ENCODE measurements around the gene MAP3K1.
"Not testable (repeated sequence)": the region's sequence is repeated elsewhere in the genome, so short reads cannot be mapped to it uniquely, and the experiment has no call there.

MAP3K1 gene

GRCh38 chr5:56814963-56815657, at the start of gene MAP3K1:
Gene MAP3K1, plus strand, starts transcription at chr5:56815549. Its CDS starts 25 bp downstream, at chr5:56815574.
- peak; percentile 76 for DNase-seq (ENCODE audit: low spot score)

GRCh38 chr5:56766926-56767325, 48.4 kb upstream of the MAP3K1 start:
- no peak for DNase-seq (ENCODE audit: low spot score)

GRCh38 chr5:56769875-56770604, 45.3 kb upstream of the MAP3K1 start:
- no peak for DNase-seq (ENCODE audit: low spot score)

GRCh38 chr5:56772767-56773166, 42.6 kb upstream of the MAP3K1 start:
- no peak for DNase-seq (ENCODE audit: low spot score)

DNA sequence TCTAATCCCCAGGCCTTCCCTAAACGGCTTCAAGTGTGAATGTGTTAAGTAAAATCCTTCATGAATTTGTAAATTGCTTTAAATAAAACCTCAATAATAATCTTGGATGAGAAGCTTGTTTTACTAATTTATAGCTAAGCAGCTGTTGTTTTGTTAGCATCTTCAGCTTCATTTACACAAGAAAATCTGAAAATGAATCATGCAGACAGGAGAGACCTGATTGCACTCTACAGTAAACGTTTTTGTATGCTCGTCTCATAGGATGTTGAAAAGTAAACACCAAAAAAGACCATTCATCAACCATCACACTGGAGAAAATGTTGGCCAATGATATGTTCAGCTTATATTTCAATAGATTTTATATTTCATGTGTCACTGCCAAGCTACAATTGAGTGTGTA, 40.4 kb upstream of the MAP3K1 start:
- no peak for DNase-seq (ENCODE audit: low spot score)

DNA sequence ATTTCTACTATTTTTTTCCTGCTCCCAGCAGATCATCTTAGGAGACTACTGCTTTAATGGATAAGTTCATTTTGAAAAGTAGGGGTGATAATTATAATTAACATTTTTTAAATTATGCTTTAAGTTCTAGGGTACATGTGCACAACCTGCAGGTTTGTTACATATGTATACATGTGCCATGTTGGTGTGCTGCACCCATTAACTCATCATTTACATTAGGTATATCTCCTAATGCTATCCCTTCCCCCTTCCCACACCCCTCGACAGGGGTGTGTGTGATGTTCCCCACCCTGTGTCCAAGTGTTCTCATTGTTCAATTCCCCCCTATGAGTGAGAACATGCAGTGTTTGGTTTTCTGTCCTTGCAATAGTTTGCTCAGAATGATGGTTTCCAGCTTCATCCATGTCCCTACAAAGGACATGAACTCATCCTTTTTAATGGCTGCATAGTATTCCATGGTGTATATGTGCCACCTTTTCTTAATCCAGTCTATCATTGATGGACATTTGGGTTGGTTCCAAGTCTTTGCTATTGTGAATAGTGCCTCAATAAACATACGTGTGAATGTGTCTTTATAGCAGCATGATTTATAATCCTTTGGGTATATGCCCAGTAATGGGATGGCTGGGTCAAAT, 39.0 kb upstream of the MAP3K1 start:
- not testable (repeated sequence) for DNase-seq (ENCODE audit: low spot score)

GRCh38 chr5:56783261-56783660, 32.1 kb upstream of the MAP3K1 start:
- DNase-seq (ENCODE audit: low spot score): no peak

DNA sequence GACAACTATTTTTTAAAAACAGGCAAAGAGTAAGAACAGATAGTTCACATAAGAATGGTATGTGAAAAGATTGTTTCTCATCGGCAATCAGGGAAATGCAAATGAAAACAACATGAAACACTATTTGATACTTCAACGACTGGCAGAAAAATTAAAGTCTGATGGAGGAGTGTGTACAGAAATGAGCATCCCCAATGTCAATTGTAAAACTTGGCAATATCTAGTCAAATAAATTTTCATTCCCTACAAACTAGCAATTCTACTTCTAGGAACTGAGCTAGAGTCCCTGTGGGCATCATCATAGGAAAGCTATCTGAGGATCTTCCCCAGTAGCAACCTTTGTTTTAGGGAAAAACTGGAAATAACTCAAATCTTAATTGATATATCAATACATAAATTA, 29.0 kb upstream of the MAP3K1 start:
- no peak for DNase-seq (ENCODE audit: low spot score)

- DNase-seq (ENCODE audit: low spot score): no peak
Observed at GRCh38 chr5:56791396-56791795, 24.0 kb upstream of the MAP3K1 start.

DNA sequence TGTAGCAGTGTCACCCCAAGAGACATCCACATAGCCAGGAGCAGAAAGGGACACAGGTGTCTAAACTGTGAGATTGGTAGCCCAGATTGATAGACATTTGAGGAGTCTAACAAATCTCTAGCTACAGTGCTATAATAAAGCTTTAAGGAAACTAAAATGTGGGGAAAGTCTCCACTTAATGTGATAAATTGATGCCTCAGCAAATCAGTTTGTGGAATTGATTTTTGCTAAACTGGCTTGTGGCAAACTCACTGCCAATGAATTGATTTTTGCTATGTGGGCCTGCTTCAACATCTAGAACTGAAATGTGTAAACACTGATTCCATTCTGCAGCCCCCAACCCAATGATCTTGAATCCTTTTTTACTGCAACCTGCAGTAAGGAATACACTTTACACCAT, 16.8 kb upstream of the MAP3K1 start:
- no peak for DNase-seq (ENCODE audit: low spot score)

DNA sequence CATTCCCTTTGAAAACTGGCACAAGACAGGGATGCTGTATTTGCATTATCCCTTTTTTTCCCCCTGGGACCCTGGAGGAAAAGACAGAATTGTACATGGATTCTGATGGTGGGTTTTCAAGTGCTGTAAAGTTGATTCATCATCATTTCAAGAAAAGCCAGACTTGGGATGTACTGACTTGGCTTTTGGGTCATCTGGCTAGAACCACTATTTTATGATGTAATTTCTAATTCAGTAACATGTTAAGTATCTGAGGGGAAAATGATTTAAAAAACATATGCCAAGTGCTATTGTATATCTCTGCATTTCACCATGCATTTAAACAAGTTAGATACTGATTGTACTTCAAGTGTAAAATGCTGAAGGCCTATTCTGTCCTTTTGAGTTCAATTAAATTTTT, 15.2 kb upstream of the MAP3K1 start:
- DNase-seq (ENCODE audit: low spot score): no peak

GRCh38 chr5:56801256-56801655, 14.1 kb upstream of the MAP3K1 start:
- no peak for DNase-seq (ENCODE audit: low spot score)

- DNase-seq (ENCODE audit: low spot score): no peak
Observed at GRCh38 chr5:56802205-56802604, 13.1 kb upstream of the MAP3K1 start.

DNA sequence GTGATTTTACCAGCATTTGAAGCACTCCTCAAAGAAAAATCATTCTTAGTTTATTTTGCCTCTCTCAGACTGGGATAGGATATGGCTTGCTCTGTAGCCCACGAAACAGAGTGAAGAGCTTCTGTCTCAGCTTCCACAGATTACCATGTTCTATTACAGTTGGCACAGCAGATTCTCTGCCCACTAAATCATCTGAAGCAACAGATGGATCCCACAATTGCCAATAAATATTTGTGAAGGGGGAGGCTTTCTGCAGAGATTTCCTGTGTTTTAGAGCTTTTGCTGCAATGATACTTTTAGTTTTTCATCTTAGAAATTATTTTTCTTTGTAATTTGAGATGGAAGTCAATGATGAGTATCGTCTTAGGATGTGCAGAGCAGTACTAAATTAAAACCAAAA, 12.3 kb upstream of the MAP3K1 start:
- no peak for DNase-seq (ENCODE audit: low spot score)

DNA sequence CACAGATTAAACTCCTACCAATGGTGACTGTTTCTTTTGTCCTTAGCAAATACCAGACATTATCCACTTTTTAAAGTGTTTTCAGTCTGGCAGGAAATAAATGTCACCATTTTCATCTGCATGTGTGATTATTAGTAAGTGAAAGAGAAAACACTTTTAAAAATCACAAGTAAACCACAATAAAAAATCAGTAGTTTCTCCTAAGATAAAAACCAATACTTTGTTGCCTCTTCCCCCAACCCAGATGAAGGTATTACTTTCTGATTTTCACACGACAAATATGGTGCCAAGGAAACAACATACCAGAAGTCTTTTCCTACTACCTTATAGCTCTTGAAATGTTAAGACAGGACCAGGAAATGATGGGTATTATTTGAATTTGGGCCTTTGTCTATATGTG, 11.5 kb upstream of the MAP3K1 start:
- DNase-seq (ENCODE audit: low spot score): no peak

GRCh38 chr5:56807679-56808078, 7.7 kb upstream of the MAP3K1 start:
- no peak for DNase-seq (ENCODE audit: low spot score)

GRCh38 chr5:56808211-56808610, 7.1 kb upstream of the MAP3K1 start:
- DNase-seq (ENCODE audit: low spot score): no peak

DNA sequence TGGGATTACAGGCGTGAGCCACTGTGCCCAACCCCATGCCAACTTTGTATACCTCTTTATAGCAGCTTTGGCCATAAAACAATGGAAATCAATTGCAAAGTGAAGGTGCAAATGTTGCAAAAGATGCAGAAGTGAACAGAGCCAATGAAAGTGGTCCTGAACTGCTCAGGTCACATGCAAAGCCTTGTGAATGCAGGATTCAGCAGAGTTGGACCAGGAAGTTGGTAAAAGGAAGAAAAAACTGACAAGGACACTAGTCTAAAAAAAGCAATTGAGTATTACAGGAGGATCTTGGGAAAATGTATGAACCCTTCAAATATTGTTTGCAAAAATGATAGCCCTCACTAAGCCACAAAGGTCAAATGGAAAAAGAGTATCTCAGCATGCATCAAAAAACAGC, 4.5 kb upstream of the MAP3K1 start:
- no peak for DNase-seq (ENCODE audit: low spot score)

DNA sequence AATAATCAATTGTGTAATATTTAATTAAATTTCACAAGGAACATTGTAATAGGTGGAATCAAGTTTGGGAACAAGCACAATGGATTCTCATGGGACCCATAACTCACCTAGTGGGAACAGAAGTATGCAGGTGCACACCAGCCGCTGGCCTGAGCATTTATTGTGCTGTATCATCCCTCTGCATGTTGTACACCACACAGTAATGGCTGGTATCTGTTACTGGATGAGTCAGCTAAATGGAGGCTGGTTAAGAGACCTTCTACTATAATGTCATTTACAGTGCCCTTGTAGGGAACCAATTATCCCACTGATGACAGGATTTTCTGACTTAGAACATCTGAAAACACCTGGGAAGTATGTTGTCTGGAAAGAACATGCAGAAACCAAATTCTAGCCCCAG, 3.2 kb upstream of the MAP3K1 start:
- no peak for DNase-seq (ENCODE audit: low spot score)

DNA sequence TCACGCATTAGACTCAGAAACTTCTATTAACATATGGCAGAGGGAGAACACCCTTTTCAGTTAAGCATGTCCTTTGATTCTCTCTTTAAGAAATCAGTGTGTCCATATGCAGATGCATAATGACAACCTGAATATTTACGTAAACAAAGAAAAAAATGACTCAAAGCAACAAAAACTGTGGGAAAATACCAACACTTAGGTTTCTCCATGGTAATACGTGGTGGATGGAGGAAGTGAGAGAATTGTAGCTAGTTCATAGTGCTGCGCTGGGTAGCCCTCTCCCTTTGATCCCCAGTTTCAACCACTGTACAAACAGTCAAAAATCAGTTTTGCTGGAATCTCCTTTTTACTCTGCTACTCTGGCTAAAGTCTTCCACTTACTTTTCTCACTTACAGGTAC, 2.0 kb upstream of the MAP3K1 start:
- DNase-seq (ENCODE audit: low spot score): no peak

DNA sequence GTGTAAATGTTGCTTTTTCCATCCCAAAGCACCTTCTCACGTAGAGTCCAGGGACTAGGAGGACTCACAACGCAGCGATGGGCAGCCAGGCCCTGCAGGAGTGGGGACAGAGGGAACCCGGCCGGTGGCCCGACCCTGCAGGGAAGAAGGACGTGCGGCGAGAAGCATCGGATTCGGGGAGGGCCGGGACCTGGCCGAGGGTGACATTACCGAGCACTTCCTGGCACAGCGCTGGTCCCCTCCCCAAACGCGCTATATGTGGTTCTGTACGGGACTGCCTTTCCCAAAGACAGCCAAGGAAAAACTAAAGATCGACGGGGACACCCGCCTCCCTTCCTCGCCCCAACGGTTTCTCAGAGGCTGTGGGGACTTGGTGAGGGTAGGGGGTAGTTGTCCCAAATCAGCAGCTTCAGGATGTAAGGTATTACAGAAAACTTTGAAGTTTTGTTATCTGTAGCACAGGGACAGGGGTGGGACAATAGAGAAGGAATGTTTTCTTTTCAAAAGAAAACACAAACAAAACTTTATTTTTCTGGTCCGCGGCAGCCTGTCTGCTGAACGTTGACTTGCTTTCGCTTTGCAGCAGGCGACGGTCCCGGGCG, 887 bp upstream of the MAP3K1 start:
- DNase-seq (ENCODE audit: low spot score): no peak

DNA sequence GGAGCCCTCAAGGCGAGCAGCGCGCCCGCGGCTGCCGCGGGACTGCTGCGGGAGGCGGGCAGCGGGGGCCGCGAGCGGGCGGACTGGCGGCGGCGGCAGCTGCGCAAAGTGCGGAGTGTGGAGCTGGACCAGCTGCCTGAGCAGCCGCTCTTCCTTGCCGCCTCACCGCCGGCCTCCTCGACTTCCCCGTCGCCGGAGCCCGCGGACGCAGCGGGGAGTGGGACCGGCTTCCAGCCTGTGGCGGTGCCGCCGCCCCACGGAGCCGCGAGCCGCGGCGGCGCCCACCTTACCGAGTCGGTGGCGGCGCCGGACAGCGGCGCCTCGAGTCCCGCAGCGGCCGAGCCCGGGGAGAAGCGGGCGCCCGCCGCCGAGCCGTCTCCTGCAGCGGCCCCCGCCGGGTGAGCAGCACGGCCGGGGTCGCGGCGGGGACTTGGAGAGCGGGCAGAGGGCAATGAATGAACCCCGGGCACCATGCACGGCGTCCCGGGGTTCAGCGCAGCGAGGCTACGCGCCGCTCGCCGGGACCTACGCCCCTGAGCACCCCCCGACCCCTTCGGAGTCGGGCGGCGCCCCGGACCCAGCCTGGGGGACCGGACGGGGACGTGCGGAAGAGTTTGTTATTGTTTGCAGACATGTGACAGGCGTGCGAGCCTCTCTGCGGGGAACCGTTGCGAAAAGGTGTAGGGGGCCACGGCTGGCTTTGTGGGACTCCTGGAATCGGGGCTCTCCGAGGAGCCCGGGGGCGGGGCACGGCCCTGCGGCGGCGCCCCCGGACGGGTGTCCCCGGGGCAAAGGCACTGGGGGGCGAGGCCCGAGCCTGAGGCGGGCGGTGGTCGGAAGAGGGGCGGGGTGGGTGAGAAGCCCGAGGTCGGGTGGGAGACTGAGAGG, 553 bp downstream of the MAP3K1 start:
- DNase-seq (ENCODE audit: low spot score): no peak

Data from globus pallidus (tissue), 1 donor.